Measurements from ENCODE around the gene SPTLC2. TPM values are rescaled to one million over a fixed set of nuclear protein-coding genes. Genes with fewer than 3 reads are reported as not detected.

The SPTLC2 gene
- total RNA-seq, 4 donors from 2014 or later: 13.2 to 35.2 (median 20.5) TPM

DNA sequence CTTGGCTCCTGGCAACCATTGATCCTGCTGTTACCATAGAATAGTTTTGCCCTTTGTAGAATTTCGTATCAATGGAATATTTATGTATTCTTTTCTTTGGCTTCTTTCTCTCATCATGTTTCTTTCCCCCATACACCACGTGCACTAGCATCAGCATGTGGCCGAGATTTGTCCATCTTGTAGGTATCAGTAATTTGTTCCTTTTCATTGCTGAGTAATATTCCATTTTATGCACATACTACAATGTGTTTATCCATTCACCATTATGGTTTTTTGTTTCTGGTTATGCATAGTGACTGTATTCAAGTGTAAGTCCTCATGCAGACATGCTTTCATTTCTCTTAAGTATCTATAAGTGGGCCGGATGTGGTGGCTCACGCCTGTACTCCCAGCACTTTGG is 113.3 kb downstream of the SPTLC2 start:
- Histone ChIP-seq H3K4me1 (peaks cover 0 to 13% (median 4%) of the 10 kb centered on the region in 3 donors), H3K9me3 (peaks cover 0 to 9% (median 0%) of the 10 kb centered on the region in 3 donors), H3K27ac (no peak overlapping the region), H3K27me3 (peaks cover 20% of the 10 kb centered on the region), H3K4me3 (no peak overlapping the region), H3K36me3 (peaks cover 0 to 19% of the 10 kb centered on the region in 2 donors)
- 96 to 100% methylated on average over 4 to 5 of the region's 5 CpGs for WGBS, 2 donors (ENCODE audit: low coverage in 1 of 2)
- no peak for ATAC-seq
- TF ChIP-seq POLR2A (IDR thresholded peaks at IDR 0.05) (no peak), POLR2AphosphoS5 (IDR thresholded peaks at IDR 0.05) (no peak), EP300 (IDR thresholded peaks at IDR 0.05) (no peak)
- TF ChIP-seq, protein P1, sequence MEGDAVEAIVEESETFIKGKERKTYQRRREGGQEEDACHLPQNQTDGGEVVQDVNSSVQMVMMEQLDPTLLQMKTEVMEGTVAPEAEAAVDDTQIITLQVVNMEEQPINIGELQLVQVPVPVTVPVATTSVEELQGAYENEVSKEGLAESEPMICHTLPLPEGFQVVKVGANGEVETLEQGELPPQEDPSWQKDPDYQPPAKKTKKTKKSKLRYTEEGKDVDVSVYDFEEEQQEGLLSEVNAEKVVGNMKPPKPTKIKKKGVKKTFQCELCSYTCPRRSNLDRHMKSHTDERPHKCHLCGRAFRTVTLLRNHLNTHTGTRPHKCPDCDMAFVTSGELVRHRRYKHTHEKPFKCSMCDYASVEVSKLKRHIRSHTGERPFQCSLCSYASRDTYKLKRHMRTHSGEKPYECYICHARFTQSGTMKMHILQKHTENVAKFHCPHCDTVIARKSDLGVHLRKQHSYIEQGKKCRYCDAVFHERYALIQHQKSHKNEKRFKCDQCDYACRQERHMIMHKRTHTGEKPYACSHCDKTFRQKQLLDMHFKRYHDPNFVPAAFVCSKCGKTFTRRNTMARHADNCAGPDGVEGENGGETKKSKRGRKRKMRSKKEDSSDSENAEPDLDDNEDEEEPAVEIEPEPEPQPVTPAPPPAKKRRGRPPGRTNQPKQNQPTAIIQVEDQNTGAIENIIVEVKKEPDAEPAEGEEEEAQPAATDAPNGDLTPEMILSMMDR (IDR thresholded peaks at IDR 0.05): no peak

DNA sequence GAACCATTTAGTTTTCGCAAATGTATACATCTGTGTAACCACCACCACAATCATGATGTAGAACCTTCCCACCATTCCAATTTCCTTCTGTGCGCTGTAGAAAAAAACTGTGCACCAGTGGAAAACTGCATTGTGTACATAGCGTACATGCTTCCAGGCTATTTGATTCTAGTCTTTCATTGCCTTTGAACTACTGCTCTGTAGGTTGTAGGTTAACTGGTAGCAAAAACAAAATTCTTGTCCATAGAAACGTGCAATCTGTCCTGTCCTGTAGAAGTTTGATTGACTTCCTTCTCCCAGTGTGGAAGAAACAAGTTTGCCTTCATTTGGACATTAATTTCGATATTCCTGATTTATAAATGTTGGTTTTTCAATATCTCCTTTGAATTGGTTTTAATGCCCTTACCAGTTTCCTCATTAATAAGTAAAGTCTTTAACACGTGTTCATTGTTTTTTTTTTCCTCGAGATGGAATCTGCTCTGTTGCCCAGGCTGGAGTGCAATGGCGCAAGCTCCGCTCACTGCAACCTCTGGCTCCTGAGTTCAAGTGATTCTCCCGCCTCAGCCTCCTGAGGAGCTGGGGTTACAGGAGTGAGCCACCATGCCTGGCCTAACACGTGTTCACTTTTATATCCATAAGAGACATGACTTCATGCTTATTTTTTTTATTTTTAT is 114.2 kb downstream of the SPTLC2 start:
- WGBS, 2 donors (ENCODE audit: low coverage in 1 of 2): 75 to 83% methylated on average over 10 to 11 of the region's 11 CpGs
- Histone ChIP-seq H3K27ac (no peak overlapping the region), H3K4me3 (no peak overlapping the region), H3K36me3 (peaks cover 0 to 10% of the 10 kb centered on the region in 2 donors), H3K27me3 (peaks cover 29% of the 10 kb centered on the region), H3K9me3 (peaks cover 0 to 9% (median 0%) of the 10 kb centered on the region in 3 donors), H3K4me1 (peaks cover 0 to 18% (median 7%) of the 10 kb centered on the region in 3 donors)
- TF ChIP-seq, protein P1 (IDR thresholded peaks at IDR 0.05): no peak
- TF ChIP-seq EP300 (IDR thresholded peaks at IDR 0.05): no peak
- TF ChIP-seq POLR2A (IDR thresholded peaks at IDR 0.05): no peak
- TF ChIP-seq POLR2AphosphoS5 (IDR thresholded peaks at IDR 0.05): no peak
- ATAC-seq: no peak

- TF ChIP-seq POLR2A (IDR thresholded peaks at IDR 0.05) (no peak), EP300 (IDR thresholded peaks at IDR 0.05) (no peak), POLR2AphosphoS5 (IDR thresholded peaks at IDR 0.05) (no peak)
- TF ChIP-seq, protein P1 (IDR thresholded peaks at IDR 0.05): no peak
- no CpG with 5 or more reads among the region's 53 CpGs for WGBS, 2 donors (ENCODE audit: low coverage in 1 of 2)
- peaks cover 0 to 18% (median 7%) of the 10 kb centered on the region in 3 donors for H3K4me1 ChIP-seq
- no peak overlapping the region for H3K27ac ChIP-seq
- peak; percentile 31 for ATAC-seq
- H3K4me3 ChIP-seq: peak overlapping the region; percentile 14 to 59
- peaks cover 35% of the 10 kb centered on the region for H3K27me3 ChIP-seq
- H3K36me3 ChIP-seq: no peaks in the 10 kb centered on the region
- peaks cover 0 to 6% (median 0%) of the 10 kb centered on the region in 3 donors for H3K9me3 ChIP-seq
These were observed 117.4 kb downstream of the SPTLC2 start for GRCh38 chr14:77498984-77499527.

- Histone ChIP-seq H3K27ac (no peak within 1 kb of the TSS), H3K27me3 (peaks cover 35% of the 10 kb centered on the region), H3K4me3 (peak within 1 kb of the TSS; percentile 14 to 59), H3K9me3 (no peaks in the 10 kb centered on the region), H3K4me1 (peaks cover 0 to 18% (median 7%) of the 10 kb centered on the region in 3 donors), H3K36me3 (no peaks in the 10 kb centered on the region)
- TF ChIP-seq, protein P1 (IDR thresholded peaks at IDR 0.05): no peak
- TF ChIP-seq EP300 (IDR thresholded peaks at IDR 0.05) (no peak), POLR2AphosphoS5 (IDR thresholded peaks at IDR 0.05) (no peak), POLR2A (IDR thresholded peaks at IDR 0.05) (no peak)
- WGBS, 2 donors (ENCODE audit: low coverage in 1 of 2): 0% methylated on average over 4 of the region's 104 CpGs; no CpG with 5 or more reads in 1 of the 2 donors
- ATAC-seq: peak; percentile 69
These were observed 118.1 kb downstream of the SPTLC2 start, which contains the start of gene ISM2 for GRCh38 chr14:77498120-77498979. ISM2 (minus strand) TSS chr14:77498816; CDS start chr14:77498793, 23 bp downstream.

Data from gastroesophageal sphincter (tissue), 4 donors.